ENCODE data around the gene CDT1.

Gene CDT1

GRCh38 chr16:88803264-88803987 is at the start of gene CDT1:
Gene CDT1, plus strand, starts transcription at chr16:88803789. Its CDS starts 43 bp downstream, at chr16:88803832.
- peak; percentile 88 for DNase-seq

DNA sequence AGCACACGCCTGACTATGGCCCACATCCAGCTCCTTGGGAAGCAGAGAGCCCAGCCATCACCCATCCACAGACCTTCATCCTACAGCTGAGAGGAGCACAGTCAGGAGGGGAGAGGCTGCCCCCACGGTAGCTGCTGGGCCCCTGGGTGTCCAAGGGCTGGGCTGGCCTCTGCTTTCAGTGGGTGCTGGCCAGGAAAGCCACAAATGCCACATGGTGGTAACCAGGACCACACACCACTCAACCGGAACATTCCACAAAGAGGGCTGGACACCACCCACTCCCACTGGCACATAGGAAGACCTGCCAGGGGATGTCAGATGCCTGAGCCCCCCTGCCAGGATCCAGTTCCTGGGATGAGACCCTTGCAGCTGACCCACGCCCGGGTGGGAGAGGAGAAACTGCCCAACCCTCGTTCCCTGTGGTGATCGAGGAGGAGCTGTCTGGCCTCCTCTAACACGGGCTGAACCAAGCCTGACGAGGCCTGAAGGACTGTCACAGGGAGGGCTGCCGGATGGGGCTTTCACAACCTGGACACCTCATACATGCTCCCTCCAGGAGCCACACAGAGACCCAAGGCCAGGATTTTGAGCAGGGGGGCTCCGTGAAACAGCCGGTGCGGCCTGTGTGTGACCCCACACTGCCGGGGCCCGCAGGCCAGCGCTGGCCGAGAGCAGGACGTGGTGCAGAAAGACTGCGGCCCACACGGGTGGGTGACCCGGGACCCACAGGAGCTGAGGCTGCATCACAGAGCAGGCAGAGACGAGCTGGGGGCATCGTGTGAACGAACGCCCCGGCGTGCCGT is 49.3 kb upstream of the CDT1 start:
- no peak for DNase-seq

GRCh38 chr16:88754912-88755744 is 48.5 kb upstream of the CDT1 start:
- DNase-seq = no peak

DNA sequence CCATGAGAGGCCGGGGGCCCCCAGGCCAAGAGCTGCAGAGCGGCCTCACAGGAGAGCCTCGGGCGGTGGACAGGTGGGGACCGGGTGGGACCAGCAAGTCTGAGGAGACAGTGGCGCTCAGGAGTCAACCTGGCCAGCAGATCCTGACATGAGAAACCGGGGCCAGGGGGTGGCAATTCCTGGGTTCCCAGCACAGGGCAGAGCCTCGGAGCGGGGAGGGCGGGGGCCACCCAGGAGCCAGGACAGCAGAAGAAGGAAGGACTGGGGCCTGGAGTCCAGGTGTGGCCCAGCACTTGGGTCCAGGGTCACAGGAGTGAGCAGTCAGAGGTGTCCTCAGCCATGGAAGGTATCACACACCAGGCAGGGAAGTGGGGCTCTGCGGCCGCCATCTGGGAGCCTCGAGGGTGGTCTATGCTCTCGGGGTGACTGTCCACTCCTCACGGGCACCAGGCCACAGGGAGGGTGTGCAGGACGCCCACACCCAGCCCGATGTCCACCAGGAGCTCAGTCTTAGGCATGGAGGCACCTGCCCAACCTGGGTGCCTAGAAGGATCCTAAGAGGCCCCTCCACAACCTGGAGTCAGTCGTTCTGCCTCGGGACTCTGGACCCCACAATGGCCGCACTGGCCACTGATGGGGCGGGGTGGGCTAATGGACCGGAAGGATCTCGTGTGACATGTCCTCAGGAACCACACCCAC is 47.7 kb upstream of the CDT1 start:
- DNase-seq = no peak

DNA sequence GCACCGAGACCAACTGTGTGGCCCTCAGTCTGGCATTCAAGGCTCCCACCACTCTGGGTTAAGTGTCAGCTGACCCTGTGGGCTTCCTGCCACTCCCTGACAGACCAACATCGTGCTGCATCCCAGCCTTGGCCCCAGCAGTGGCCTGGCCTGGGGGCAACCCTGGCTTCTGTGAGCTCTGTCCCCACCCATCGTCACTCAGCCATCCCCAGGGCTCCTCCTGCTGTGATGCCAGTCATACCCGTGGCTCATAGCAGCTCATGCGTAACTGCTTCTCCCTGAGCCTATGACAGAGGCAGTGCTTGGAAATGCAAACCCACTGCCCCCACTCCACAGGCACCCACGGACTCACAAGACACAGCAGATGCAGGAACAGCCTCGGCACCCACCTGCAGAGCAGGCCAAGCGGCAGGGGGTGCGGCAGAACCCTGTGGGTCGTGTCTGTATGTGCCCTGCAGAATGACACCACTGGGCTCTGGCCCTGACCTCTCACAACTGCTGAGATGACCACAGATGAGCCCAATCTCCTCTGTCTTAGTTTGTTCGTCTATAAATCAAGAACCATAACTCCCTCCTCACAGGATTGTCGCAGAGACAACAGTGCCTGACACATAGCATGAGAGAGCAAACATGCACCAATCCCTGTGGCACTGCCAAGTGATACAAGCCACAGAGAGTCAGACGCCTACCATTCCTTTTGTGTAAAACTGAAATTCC is 45.2 kb upstream of the CDT1 start:
- DNase-seq = no peak

DNA sequence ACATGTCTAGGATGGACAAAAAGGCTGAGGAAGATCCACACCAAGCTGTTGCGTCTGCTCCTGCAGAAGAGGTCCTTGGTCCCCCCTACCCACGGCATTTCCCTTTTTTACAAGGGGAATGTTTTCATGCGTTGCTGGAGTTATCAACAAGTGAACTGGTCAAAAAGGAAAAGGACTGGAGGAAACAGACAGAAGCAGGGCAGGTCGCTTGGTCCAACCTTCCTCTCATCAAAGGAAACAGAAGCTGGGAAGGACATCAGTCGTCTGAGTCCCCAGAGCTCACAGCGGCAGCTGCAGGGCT is 44.7 kb upstream of the CDT1 start:
- DNase-seq = no peak

DNA sequence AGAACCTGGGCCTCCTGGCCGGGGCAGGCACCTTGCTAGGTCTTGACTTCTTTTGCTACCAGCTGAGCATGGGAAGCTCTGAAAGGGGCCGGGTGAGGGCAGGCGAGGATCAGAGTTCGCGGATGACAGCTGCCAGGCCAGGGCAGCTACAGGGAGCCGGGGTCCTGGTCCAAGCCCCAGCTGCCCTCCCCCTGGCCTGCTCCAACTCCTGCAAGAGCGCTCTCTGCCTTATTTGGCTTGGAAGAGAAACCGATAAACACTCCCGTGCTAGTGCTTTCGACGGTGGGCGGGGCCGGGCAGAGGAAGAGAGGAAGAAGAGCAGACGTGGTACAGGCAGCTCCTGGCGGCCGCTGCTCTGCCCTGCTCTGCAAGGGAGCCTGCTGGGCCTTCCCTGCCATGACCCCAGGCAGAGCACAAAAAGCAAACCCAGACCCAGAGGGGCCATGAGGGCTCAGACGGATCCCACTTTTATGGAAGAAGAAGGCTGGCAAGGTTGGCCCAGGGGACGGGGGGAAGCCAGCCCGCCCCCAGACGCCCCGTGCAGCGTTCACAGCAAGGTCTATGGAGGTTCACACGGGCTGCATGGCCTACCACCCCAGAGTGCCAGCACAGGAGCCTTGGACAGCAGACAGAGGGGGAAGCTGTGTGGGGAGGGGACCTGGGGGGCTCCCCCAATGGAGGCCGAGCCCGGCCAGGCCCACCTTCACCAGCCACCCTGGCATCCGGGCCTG is 44.2 kb upstream of the CDT1 start:
- no peak for DNase-seq

DNA sequence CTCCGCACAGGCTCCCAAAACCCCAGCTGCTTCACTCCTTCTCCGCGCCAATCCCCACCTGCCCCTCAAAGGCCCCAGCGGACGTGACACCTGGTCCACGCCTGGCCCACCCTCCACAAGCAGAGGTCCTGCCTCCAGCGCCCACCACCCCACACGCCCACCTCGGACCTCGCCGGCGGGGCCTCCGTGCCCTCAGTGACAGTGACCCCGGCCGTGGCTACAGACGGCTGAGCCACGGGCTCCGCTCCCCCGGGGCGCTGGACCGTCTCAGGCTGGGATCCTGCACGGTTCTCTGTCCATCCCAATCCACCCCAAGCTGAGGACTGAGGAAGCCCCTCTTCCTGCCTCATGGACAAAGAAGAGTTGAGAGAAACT is 43.6 kb upstream of the CDT1 start:
- DNase-seq = no peak

GRCh38 chr16:88760424-88761142 is 43.0 kb upstream of the CDT1 start:
- no peak for DNase-seq

DNA sequence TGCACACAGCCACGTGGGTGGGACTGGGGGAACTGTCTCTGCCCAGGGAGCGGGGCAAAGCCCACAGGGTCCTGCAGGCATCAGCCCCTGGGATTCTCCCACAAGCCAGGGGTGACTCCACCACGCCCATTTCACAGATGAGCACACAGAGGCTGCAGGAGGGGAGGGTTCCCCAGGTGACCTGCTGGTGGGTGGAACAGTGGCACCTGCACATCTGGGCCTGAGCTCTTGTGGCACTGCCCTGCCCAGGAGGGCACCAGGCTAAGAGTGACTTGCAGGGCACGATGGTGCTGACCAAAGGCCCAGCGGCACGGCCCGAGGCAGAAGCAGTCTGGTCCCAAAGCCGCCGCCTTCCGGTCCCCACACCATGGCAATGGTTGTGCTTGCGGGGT is 42.5 kb upstream of the CDT1 start:
- DNase-seq = no peak

GRCh38 chr16:88761830-88762229 is 41.8 kb upstream of the CDT1 start:
- no peak for DNase-seq

DNA sequence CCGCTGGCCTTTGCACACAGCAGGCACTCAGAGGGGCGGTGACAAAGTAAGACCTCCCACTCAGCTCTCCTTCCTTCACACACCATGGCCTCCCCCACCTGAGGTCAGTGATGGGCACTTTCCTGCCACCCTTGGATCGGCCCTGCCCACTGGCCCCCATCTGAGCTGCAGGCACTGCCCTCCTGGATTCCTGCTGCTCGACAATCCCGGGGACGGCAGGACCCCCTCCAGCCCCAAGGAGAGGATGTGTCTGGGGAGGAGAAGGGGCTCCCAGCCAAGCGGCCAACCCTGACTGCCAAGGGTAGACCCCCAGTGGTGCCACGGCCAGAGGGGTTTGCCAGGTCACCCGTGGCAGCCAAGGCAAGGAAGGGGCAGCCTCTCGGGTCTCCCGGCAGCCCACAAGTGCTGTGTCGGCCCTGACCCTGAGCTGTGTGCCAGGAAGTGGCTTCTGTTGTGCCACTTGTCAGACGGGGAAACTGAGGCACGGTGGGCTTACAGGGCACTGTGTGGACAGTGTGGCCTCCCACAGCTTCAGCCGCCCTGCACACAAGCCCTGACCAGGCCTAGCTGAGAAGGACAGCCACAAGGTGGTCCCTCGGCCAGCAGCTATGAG is 41.2 kb upstream of the CDT1 start:
- DNase-seq = no peak

GRCh38 chr16:88762941-88763340 is 40.6 kb upstream of the CDT1 start:
- no peak for DNase-seq

- DNase-seq = no peak
Observed at GRCh38 chr16:88763502-88764053, 40.0 kb upstream of the CDT1 start.

GRCh38 chr16:88764080-88764479 is 39.5 kb upstream of the CDT1 start:
- DNase-seq = no peak

DNA sequence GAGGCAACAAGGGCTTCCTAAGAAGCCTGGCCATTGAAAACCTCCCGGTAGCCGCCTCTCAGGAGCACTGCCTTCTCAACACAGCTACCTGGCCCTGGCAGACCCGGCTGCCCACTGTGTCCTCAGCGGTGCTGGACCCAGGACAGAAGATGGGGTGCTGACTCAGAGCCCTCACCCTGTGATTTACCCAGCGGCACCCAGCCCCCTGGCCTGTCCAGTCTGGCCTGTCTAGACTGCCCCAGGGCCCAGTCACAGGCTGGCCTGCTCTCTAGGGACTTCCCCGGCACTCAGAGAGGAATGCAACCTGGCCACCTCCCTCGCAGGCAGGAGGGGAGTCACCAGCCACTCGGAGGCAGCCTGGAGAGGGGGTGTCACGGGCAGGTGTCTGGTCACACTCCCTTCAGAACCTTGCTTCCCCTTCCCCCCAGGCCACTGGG is 38.7 kb upstream of the CDT1 start:
- DNase-seq = no peak

DNA sequence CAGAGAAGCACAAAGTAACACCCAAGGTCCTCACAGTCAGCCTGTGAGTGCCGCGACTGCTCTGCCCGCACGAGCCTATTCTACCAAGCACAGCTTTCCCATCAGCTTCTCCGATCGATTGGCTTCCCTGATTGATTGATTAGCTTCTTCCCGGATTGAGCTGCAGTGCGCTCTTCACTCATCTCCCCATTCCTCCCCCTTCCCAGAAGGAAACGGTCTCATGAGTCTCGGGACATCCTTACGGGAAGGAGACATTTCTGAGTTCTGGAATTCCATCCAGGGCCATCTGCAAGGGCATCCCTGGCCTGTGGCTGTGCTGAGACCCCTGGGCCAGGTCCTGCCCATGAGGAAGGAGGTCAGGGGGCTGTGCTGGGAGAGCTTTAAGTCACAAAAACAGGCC is 36.6 kb upstream of the CDT1 start:
- DNase-seq = no peak

GRCh38 chr16:88767546-88768070 is 36.0 kb upstream of the CDT1 start:
- peak; percentile 52 for DNase-seq

- peak; percentile 80 for DNase-seq
Observed at GRCh38 chr16:88768071-88768783, 35.4 kb upstream of the CDT1 start.
